Melanocyte of skin (primary cell): Measurements from ENCODE around the gene RORC. TPM values are rescaled to one million over a fixed set of nuclear protein-coding genes. Genes with fewer than 3 reads are reported as not detected.

Source experiments
- small RNA-seq, 2 donors: library from RNA; depleted of rRNA; stranded (forward); fragments of <200 nt; gene quantifications; one replicate each; pipeline ENCODE3, GENCODE V24; 2012
- total RNA-seq, 2 donors: library from RNA; depleted of rRNA; stranded (reverse); fragments of >200 nt; gene quantifications; 2 replicates each; pipeline ENCODE4 v1.2.3, GENCODE V29; 2012

Gene RORC
- not detected for total RNA-seq

GRCh38 chr1:151831605-151832004 is at the start of gene RORC:
Gene RORC, minus strand, starts transcription at chr1:151831802. Its CDS starts 38 bp downstream, at chr1:151831764.

DNA sequence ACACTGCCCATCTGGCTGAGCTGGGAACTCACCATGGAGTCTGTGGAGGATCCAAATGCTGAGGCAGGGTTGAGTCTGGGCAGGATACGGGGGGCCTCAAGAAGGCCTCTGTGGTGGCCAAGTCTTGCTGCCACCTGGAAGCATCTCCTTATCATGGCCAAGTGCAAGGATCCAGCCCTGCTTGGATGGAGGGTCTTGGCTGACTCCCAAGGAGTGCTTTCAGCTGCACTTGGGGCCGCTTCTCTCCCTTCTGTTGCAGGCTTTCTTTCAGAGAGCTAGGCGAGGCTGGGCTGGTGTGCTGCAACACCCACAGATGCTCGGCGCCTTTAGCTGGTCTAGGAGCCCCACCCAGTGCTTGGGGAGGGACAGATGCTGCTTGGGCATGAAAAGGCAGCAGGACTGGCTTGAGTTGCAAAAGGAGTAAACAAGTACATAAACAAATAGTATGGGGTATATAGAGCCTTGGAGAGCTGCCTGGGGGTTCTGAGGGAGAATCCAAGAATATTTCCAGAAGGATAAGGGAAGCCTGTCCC is 21.9 kb upstream of the RORC start, which contains the start of gene THEM5:
Gene THEM5 (minus strand): TSS at position 302 of the 533 bp plus-strand sequence. CDS start 147 bp downstream, at position 155.

DNA sequence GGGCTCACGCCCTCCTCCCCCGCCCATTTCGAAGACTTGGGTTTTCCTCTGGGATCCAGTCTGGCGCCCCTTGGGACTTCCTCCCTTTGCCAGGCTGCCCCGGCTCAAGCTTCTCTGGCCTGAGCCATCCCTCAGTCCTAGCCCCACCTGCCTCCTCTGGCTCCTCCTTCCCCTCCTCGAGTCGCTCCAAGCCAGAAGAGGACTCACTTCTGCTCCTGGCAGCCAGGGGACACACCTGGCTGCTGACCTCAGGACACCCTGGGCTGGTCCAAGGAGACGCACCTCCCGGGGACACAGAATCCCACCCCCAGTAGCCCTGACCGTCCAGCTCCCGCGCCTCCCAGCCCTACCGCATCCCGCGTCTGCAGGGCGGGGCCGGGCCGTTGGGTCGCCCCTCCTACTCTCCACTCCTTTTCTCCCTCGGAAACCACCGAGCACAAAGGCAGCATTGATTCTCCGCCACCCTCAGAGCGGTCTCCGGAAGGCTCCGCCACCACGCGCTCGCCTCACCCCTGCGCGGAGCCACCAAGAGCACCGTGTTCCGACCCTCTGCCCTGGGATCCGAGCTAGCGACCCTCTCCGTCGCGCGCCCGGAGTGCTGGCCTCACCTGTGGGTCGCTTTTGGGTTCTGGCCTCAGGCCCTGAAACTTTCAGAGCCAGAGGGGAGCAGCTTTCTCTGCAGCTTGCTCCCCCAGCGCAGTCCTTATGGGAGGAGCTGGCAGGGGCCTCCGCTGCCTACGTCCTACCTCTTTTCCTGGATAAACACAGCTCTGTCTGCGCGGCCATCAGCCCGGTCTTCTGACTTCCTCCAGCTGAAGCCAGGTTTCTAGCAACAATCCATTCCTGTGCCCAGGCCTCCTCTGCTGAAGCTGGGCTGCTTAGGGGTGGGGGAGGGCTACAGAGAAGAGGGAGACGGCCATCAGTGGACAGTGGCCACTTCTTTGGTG is 8.1 kb upstream of the RORC start, which contains the start of gene C2CD4D:
Gene C2CD4D (minus strand): TSS at position 364 of the 947 bp plus-strand sequence. CDS start 831 bp downstream, outside the sequence.

DNA sequence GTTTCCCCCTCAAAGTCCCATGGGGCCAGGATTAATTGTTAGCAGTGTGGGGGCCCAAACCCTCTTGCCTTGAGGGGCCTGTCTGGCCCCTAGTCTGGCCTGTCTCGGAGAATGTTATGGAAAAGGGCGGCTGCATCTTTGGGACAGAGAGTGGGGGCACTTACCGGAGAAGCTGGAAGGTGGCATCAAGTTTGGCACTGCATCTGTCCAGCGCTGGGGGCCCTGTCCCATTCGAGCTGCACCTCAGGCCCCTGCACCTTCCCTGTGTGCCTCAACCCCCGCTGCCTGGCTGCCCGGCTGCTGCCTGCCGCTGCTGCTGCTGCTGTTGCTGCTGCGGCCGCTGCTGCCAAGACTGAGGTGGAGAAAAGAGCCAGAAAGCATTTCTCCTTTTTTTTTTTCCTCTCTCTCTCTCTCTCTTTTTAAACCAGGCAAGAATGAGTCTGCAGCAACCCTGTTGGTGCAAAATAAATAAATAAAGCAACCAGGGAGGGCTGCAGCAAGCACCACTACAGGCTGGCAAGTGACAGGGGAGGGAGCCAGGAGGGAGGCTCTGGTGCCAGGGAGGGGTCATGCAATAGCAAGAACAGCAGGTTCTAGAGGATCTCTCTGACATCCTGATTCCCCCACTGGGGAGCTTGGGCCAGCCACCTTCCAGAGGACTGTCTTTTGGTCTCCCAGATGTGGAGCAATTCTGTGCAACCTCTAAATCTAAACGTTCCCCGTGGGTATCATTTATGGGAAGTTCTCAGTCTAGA is 26.4 kb downstream of the RORC start, which contains the start of gene LINGO4:
Gene LINGO4 (minus strand): TSS at position 354 of the 755 bp plus-strand sequence. CDS start 2,715 bp downstream, outside the sequence.

DNA sequence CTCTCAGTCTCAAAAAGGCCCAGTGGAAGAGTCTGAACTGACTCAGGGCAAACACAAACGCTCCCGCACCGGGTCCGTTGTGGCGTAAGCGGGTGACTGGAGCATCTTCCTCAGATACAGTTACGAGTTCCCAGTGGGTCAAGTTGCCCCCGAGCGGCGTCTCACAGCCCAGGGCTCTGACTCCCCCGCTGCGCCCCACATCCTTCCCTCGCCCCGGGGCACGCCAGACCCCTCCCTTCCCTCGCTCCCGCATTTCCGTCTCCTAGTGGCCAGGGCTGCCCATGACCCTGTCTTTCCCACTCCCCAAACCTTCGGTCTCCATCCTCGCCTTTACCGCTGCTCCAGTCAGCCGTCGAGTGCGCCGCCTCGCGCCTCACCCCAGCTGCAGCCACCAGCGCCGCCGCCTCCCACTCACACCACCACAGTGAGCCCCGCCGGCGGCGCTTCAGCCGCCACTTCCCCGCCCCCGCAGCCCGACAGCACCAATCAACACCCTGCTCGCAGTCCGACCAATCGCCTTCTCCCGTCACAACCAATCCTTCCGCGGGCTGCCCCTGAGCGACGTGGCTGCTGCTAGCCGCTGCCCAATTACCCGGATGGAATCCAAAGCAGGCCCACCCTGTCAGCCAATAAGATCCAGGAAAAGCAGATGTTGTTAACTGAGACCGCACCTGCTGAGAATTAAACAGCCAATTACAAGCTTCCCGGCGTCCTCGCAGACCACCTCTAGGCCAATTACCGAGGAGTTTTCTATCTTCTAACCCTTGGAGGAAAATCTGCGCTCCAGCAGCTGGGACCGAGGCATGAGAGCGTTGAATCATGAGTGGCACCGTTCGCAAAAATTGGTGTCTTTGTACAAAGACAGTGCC is 41.3 kb downstream of the RORC start, which contains the start of gene TDRKH:
Gene TDRKH (minus strand): TSS at position 430 of the 869 bp plus-strand sequence. CDS start 7,478 bp downstream, outside the sequence.

GRCh38 chr1:151762941-151763921 is 68.4 kb downstream of the RORC start, which contains the start of gene MRPL9:
Gene MRPL9, minus strand, starts transcription at chr1:151763496. Its CDS starts 17 bp downstream, at chr1:151763479.

Small RNA genes within 50 kb of the gene (small RNA-seq; reads per million reads assigned to genes)
- gene RF00019 = 0 reads per million in 2 donors

Other genes with a start within 250 kb of the RORC start
- gene SNX27, start 219.8 kb downstream of the RORC start, total RNA-seq = 10 to 100 TPM; 44.0 to 58.6 TPM
- gene CELF3, start 115.0 kb downstream of the RORC start, total RNA-seq = not detected
- gene RIIAD1, start 110.3 kb downstream of the RORC start, total RNA-seq = not detected
- 100 to 1,000 TPM in 1 of 2 donors, 10 to 100 TPM in 1; 58.2 to 119 TPM for gene MRPL9, start 68.3 kb downstream of the RORC start, total RNA-seq
- 1 to 10 TPM; 1.7 to 2.7 TPM for gene TDRKH, start 41.3 kb downstream of the RORC start, total RNA-seq
- gene LINGO4, start 26.4 kb downstream of the RORC start, total RNA-seq = not detected
- gene C2CD4D, start 8.0 kb upstream of the RORC start, total RNA-seq = under 1 TPM; 0.33 to 0.69 TPM
- gene THEM5, start 21.9 kb upstream of the RORC start, total RNA-seq = not detected
- 10 to 100 TPM; 12.0 to 20.3 TPM for gene THEM4, start 77.7 kb upstream of the RORC start, total RNA-seq
- gene S100A10, start 162.1 kb upstream of the RORC start, total RNA-seq = 100 to 1,000 TPM in 1 of 2 donors, 10 to 100 TPM in 1; 41.3 to 111 TPM
- gene S100A11, start 205.2 kb upstream of the RORC start, total RNA-seq = 100 to 1,000 TPM; 132 to 201 TPM